Smooth muscle cell (in vitro differentiated cells): ENCODE results near the gene RBP4. TPM values are rescaled to one million over a fixed set of nuclear protein-coding genes. Genes with fewer than 3 reads are reported as not detected.

Source experiments
- DNase-seq: peaks from one replicate; lab custom pipeline; 2025; ENCODE audit not compliant: unreplicated experiment; lab: John Stamatoyannopoulos, UW
- H2AFZ ChIP-seq: fragments of 200-600 bp; sonication (generic); 2 replicates; pipeline ENCODE4 v1.6.0; 2016; ENCODE audit warnings: antibody characterized with exemption, low read depth, mild to moderate bottlenecking
- H3F3A ChIP-seq: fragments of 200-600 bp; sonication (generic); 2 replicates; pipeline ENCODE4 v1.6.0; 2017; ENCODE audit warnings: antibody characterized with exemption, low read depth
- H3K27ac ChIP-seq: fragments of 200-600 bp; sonication (generic); 2 replicates; pipeline ENCODE4 v1.5.1; 2016; ENCODE audit warnings: low read depth, mild to moderate bottlenecking
- H3K27me3 ChIP-seq: fragments of 200-600 bp; sonication (generic); 2 replicates; pipeline ENCODE4 v1.6.1; 2016; ENCODE audit warnings: low read depth, mild to moderate bottlenecking
- H3K36me3 ChIP-seq: fragments of 200-600 bp; sonication (generic); 2 replicates; pipeline ENCODE4 v1.5.1; 2016; ENCODE audit warnings: low read depth
- H3K4me1 ChIP-seq: fragments of 200-600 bp; sonication (generic); 2 replicates; pipeline ENCODE4 v1.5.1; 2016; ENCODE audit warnings: low read depth
- H3K4me2 ChIP-seq: fragments of 200-600 bp; sonication (generic); 2 replicates; pipeline ENCODE4 v1.6.0; 2016; ENCODE audit warnings: mild to moderate bottlenecking
- H3K4me3 ChIP-seq: fragments of 200-600 bp; sonication (generic); 2 replicates; pipeline ENCODE4 v1.5.1; 2016; ENCODE audit warnings: mild to moderate bottlenecking
- H3K79me2 ChIP-seq: fragments of 200-600 bp; sonication (generic); 2 replicates; pipeline ENCODE4 v1.6.0; 2016; ENCODE audit warnings: low read depth, mild to moderate bottlenecking
- H3K9ac ChIP-seq: fragments of 200-600 bp; sonication (generic); 2 replicates; pipeline ENCODE4 v1.6.0; 2016; ENCODE audit warnings: low read depth
- H3K9me3 ChIP-seq: fragments of 200-600 bp; sonication (generic); replicated peaks from 2 replicates; pipeline ENCODE4 v1.5.1; 2016; ENCODE audit warnings: low read depth
- H4K20me1 ChIP-seq: fragments of 200-600 bp; sonication (generic); 2 replicates; pipeline ENCODE4 v1.6.0; 2016; ENCODE audit warnings: low read depth
- CTCF ChIP-seq: fragments of 200-600 bp; sonication (generic); IDR thresholded peaks from 2 replicates; pipeline ENCODE4 v1.5.1; 2017; ENCODE audit warnings: borderline replicate concordance, mild to moderate bottlenecking, antibody characterized with exemption; ENCODE audit not compliant: insufficient read depth, poor library complexity, severe bottlenecking
- WGBS: methylation state at CpG from one replicate; pipeline ENCODE4 v1.1.7; 2016; ENCODE audit warnings: low lambda C conversion rate; 5-methylcytosine and 5-hydroxymethylcytosine counted together
- polyA plus RNA-seq: library from polyadenylated mRNA; unstranded; fragments of >200 nt; fragmentation: Nextera tagmentation; extraction: Ambion mirVana; gene quantifications from 2 replicates; pipeline ENCODE4 v1.2.1, GENCODE V29; 2016
- total RNA-seq: library from RNA; depleted of rRNA; stranded (reverse); fragments of >200 nt; gene quantifications from 2 replicates; pipeline ENCODE4 v1.2.3, GENCODE V29; 2014

RBP4 gene
- total and polyA plus RNA-seq, 2 experiments from 2014 or later = 1.1 to 1.2 TPM

- no peak overlapping the region for H3K27ac ChIP-seq
- no peaks in the 10 kb centered on the region for H3K36me3 ChIP-seq
- H3K27me3 ChIP-seq = peaks cover 71% of the 10 kb centered on the region
- peaks cover 14% of the 10 kb centered on the region for H3K4me1 ChIP-seq
- no peak for DNase-seq
- peak overlapping the region; percentile 93 for H3K4me2 ChIP-seq
- H3K4me3 ChIP-seq = peak overlapping the region; percentile 48
- H3K79me2 ChIP-seq = no peaks in the 10 kb centered on the region
- no peak overlapping the region for H3K9ac ChIP-seq
- no peaks in the 10 kb centered on the region for H4K20me1 ChIP-seq
- WGBS = 22% methylated on average over 7 of the region's 7 CpGs
- TF ChIP-seq CTCF = no peak
- no peak overlapping the region for H2AFZ ChIP-seq
- no peaks in the 10 kb centered on the region for H3K9me3 ChIP-seq
- no peaks in the 10 kb centered on the region for H3F3A ChIP-seq
Measured at GRCh38 chr10:93601774-93602162, 733 bp upstream of the RBP4 start.

DNA sequence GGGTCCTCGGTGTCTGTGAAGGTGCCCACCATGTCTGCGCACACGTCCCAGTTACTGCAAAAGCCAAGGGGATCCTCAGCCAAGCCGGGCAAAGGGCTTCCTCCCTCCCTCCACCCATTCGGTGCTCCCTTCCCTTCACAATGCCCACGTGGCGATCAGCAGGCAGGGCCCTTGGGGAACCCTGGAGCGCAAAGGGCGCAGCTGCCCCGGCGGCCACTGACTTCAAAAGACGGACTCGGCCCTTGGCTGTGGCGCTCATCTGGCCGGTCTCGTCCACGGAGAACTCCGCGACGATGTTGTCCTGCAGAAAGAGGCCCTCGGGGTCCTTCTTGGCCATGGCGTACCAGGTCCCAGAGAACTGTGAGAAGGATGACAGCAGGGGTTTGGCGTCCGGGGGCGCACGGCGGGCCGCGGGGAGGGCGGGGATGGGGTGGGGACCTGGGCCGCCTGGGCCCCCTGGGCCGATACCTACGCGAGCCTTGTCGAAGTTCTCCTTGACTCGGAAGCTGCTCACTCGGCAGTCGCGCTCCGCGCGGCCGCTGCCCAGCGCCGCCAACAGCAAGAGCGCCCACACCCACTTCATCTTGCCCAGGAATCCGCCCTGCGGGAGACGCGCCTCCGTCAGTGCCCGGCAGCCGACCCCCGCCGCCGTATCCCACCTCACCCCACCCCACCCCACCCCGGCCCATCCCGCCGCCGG, 439 bp downstream of the RBP4 start:
- TF ChIP-seq CTCF = no peak
- 17% methylated on average over 48 of the region's 60 CpGs for WGBS
- H3K4me2 ChIP-seq = peak overlapping the region; percentile 93
- H4K20me1 ChIP-seq = no peaks in the 10 kb centered on the region
- H3K4me3 ChIP-seq = peak overlapping the region; percentile 48
- H3K36me3 ChIP-seq = no peaks in the 10 kb centered on the region
- no peaks in the 10 kb centered on the region for H3K79me2 ChIP-seq
- H3K27ac ChIP-seq = no peak overlapping the region
- H3K27me3 ChIP-seq = peaks cover 64% of the 10 kb centered on the region
- H3K9ac ChIP-seq = no peak overlapping the region
- no peak overlapping the region for H2AFZ ChIP-seq
- H3K9me3 ChIP-seq = no peaks in the 10 kb centered on the region
- peak; percentile 25 for DNase-seq
- H3K4me1 ChIP-seq = peaks cover 14% of the 10 kb centered on the region
- no peaks in the 10 kb centered on the region for H3F3A ChIP-seq

GRCh38 chr10:93599778-93600177, 1.3 kb downstream of the RBP4 start:
- H4K20me1 ChIP-seq = no peaks in the 10 kb centered on the region
- peaks cover 59% of the 10 kb centered on the region for H3K27me3 ChIP-seq
- no peak overlapping the region for H3K4me3 ChIP-seq
- no peaks in the 10 kb centered on the region for H3K9me3 ChIP-seq
- no peaks in the 10 kb centered on the region for H3K79me2 ChIP-seq
- H3K36me3 ChIP-seq = no peaks in the 10 kb centered on the region
- H3F3A ChIP-seq = no peaks in the 10 kb centered on the region
- H3K27ac ChIP-seq = no peak overlapping the region
- peaks cover 14% of the 10 kb centered on the region for H3K4me1 ChIP-seq
- WGBS = 89% methylated on average over 4 of the region's 4 CpGs
- no peak for TF ChIP-seq CTCF
- no peak overlapping the region for H3K4me2 ChIP-seq
- no peak overlapping the region for H3K9ac ChIP-seq
- H2AFZ ChIP-seq = no peak overlapping the region
- no peak for DNase-seq

- no peak overlapping the region for H3K4me3 ChIP-seq
- no peaks in the 10 kb centered on the region for H3K79me2 ChIP-seq
- no peaks in the 10 kb centered on the region for H3F3A ChIP-seq
- H3K27me3 ChIP-seq = peaks cover 55% of the 10 kb centered on the region
- DNase-seq = no peak
- H3K27ac ChIP-seq = no peak overlapping the region
- H3K36me3 ChIP-seq = no peaks in the 10 kb centered on the region
- H3K9ac ChIP-seq = no peak overlapping the region
- no peaks in the 10 kb centered on the region for H3K9me3 ChIP-seq
- H2AFZ ChIP-seq = no peak overlapping the region
- no peak overlapping the region for H3K4me2 ChIP-seq
- no peak for TF ChIP-seq CTCF
- H3K4me1 ChIP-seq = peaks cover 14% of the 10 kb centered on the region
- no peaks in the 10 kb centered on the region for H4K20me1 ChIP-seq
- 88% methylated on average over 1 of the region's 1 CpG for WGBS
Measured at GRCh38 chr10:93599335-93599734, 1.7 kb downstream of the RBP4 start.
